ENCODE data around the gene EPYC.

Gene EPYC

DNA sequence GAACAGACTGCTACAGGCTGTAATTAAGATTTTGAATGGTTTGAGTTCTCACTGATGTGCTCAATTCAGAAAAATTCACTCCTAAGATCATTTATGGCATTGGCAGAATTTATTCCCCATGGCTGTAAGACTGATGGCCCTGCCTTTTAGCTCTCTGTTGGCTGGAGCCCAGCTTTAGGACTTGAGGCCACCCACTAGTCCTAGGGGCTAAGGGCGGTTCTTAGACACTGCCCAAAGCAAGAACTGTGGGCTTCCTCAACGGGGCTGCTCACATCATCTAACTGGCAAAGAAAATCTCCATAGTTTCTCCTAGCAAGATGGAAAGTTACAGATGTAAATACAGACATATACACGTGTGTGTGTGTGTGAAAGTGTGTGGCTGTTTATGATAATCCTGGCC is 46.4 kb downstream of the EPYC start:
- no peak for DNase-seq (ENCODE audit: low read depth)
- in situ Hi-C loops (cut with HindIII; ENCODE audit: low sequenced_read_pairs): no loop called here
- no peak overlapping the region for H3K4me3 ChIP-seq (ENCODE audit: low read depth, low read length)
- TF ChIP-seq, protein P1, sequence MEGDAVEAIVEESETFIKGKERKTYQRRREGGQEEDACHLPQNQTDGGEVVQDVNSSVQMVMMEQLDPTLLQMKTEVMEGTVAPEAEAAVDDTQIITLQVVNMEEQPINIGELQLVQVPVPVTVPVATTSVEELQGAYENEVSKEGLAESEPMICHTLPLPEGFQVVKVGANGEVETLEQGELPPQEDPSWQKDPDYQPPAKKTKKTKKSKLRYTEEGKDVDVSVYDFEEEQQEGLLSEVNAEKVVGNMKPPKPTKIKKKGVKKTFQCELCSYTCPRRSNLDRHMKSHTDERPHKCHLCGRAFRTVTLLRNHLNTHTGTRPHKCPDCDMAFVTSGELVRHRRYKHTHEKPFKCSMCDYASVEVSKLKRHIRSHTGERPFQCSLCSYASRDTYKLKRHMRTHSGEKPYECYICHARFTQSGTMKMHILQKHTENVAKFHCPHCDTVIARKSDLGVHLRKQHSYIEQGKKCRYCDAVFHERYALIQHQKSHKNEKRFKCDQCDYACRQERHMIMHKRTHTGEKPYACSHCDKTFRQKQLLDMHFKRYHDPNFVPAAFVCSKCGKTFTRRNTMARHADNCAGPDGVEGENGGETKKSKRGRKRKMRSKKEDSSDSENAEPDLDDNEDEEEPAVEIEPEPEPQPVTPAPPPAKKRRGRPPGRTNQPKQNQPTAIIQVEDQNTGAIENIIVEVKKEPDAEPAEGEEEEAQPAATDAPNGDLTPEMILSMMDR (IDR thresholded peaks at IDR 0.05; ENCODE audit: low read depth, low read length, missing control alignments): no peak

DNA sequence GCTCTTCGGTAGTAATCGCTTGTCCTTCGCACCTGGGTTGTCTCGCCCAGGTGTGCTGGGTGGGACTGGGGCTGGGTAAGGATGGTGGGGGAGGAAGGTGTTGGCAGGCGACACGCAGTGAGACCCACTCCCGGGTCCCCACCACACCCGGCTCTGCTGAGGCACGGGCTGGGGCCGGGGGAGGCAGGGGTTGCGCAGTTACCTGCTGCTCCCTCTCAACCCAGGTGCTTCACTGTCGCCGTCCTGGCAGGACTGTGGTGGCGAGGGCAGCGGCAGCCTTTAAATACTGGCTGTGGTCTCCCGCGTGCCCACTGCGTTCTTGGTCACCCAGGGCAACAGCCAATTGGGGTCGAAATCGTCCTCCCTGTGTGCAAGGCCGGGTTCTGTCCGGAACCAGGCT is 49.9 kb downstream of the EPYC start, which contains the start of gene CCER1:
Gene CCER1 (minus strand): TSS at position 256 of the 400 bp plus-strand sequence. CDS start 434 bp downstream, outside the sequence.
- H3K4me3 ChIP-seq (ENCODE audit: low read depth, low read length): no peak within 1 kb of the TSS
- in situ Hi-C loops (cut with HindIII; ENCODE audit: low sequenced_read_pairs): no loop called here
- no peak for DNase-seq (ENCODE audit: low read depth)
- TF ChIP-seq, protein P1 (IDR thresholded peaks at IDR 0.05; ENCODE audit: low read depth, low read length, missing control alignments): no peak

DNA sequence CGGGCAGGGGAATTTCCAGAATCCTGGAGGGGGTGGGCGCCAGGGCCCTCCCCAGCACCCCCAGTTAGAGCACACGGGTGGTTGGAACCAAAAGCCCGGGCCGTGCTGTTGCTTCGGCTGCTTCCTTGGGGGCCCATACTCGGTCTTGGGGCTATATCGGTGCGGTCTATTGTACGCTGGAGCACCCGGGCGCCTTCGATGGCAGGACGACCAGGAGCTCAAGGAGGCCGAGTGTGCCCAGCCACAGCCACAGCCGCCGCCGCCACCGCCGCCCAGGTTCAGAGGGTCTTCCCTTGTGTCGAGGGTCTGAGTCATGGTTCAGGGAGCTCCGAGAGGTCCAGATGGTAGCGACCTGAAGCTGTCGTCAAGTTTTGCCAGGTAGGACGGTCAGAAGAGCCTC is 50.3 kb downstream of the EPYC start:
- no peak for DNase-seq (ENCODE audit: low read depth)
- TF ChIP-seq, protein P1 (IDR thresholded peaks at IDR 0.05; ENCODE audit: low read depth, low read length, missing control alignments): no peak
- no peak overlapping the region for H3K4me3 ChIP-seq (ENCODE audit: low read depth, low read length)
- in situ Hi-C loops (cut with HindIII; ENCODE audit: low sequenced_read_pairs): no loop called here

DNA sequence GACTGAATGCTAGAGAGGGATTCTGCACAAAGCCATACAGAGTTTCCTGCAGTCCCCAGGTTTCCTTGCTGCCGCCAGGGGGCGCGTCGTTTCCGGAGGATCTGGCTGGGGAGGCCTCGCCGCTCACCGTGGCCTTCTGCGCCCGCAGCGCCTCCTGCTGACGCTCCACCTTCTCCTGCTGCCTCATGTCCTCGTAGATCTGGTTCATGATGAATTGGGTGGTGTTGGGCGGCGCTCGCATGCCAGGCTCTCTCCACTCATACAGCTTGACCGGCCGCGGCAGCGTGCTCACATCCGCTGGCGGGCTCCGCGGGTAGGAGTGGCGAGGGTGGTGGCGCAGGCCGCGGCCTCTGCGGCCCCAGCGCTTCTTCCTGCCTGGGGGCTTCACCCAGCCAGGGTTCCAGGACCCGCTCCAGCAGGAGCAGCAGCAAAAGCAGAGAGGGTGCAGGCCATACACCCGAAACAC is 50.8 kb downstream of the EPYC start:
- TF ChIP-seq, protein P1 (IDR thresholded peaks at IDR 0.05; ENCODE audit: low read depth, low read length, missing control alignments): peak; percentile 20
- DNase-seq (ENCODE audit: low read depth): no peak
- H3K4me3 ChIP-seq (ENCODE audit: low read depth, low read length): no peak overlapping the region
- in situ Hi-C loops (cut with HindIII; ENCODE audit: low sequenced_read_pairs): no loop called here

DNA sequence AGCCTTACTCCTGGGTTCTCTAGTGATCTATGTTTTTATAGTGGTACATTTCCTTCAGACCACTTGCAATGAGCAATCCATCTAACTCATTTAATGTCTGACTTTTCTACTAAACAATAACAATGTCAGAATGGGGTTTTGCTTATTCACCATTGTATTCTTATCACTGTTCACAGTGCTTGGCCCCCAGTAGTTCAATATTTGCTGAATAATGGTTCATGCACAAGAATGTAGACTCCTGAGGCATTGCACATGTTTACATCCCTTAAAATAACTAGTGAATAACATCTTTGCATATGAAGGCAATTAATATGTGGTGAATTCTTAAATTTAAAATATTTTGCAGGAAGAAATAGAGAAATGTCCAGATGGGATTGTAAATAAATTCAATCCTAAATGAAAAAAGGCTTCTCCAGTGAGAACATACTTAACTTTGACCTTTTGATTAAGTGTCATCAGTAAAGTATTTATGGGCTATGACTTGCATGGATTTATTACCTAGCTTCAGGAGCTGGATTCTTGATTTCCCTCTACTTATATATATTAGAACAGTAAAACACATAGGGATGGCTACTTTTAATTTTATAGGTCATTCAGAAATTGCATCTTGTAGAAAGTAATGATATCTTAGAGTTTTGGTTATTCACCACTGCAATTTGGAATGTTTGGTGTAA is 53.2 kb downstream of the EPYC start:
- in situ Hi-C loops (cut with HindIII; ENCODE audit: low sequenced_read_pairs): no loop called here
- no peak overlapping the region for H3K4me3 ChIP-seq (ENCODE audit: low read depth, low read length)
- TF ChIP-seq, protein P1 (IDR thresholded peaks at IDR 0.05; ENCODE audit: low read depth, low read length, missing control alignments): no peak
- DNase-seq (ENCODE audit: low read depth): no peak

DNA sequence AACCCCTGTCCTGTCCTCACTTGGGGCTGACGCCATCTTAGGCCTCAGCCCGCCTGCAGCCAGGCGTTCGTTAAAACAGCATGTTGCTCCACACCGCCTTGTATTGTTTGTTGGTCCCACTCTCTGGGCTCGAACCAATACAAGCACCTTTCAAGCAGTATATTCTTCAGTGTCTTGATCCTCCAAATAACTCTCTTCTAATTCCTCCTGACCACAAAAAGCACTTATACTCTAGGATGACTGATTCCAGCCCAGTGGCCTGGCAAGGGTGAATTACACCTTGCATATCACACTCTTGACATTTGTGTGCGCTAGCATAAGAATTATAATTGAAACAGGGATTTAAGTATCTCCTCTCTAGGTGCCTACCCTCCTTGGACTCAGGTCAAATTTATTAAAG is 56.9 kb downstream of the EPYC start:
- no peak overlapping the region for H3K4me3 ChIP-seq (ENCODE audit: low read depth, low read length)
- DNase-seq (ENCODE audit: low read depth): no peak
- TF ChIP-seq, protein P1 (IDR thresholded peaks at IDR 0.05; ENCODE audit: low read depth, low read length, missing control alignments): no peak
- in situ Hi-C loops (cut with HindIII; ENCODE audit: low sequenced_read_pairs): no loop called here
